Mucosa of rectum (tissue), 2 donors: Measurements from ENCODE around the gene RAP2B.
"Not testable (repeated sequence)": the region's sequence is repeated elsewhere in the genome, so short reads cannot be mapped to it uniquely, and the experiment has no call there.

Experiments
- H3K27ac ChIP-seq, 2 donors: one replicate each; pipeline ENCODE4 v1.7.0; 2013; ENCODE audit warnings: inconsistent platforms in 2 of 2, low read depth in 2 of 2, low read length in 2 of 2
- H3K27me3 ChIP-seq, 2 donors: one replicate each; pipeline ENCODE4 v1.7.0; 2013; ENCODE audit warnings: low read length in 2 of 2; ENCODE audit not compliant: control insufficient read depth in 2 of 2, insufficient read depth in 2 of 2
- H3K36me3 ChIP-seq, 2 donors: one replicate each; pipeline ENCODE4 v1.7.0; 2013; ENCODE audit warnings: low read length in 2 of 2; ENCODE audit not compliant: control insufficient read depth in 2 of 2, insufficient read depth in 2 of 2
- H3K4me1 ChIP-seq, 2 donors: one replicate each; pipeline ENCODE4 v1.7.0; 2013; ENCODE audit warnings: low read length in 2 of 2, mild to moderate bottlenecking in 1 of 2; ENCODE audit not compliant: control insufficient read depth in 2 of 2, insufficient read depth in 2 of 2
- H3K4me3 ChIP-seq, 2 donors: one replicate each; pipeline ENCODE4 v1.7.0; 2013; ENCODE audit warnings: low read length in 2 of 2
- H3K9ac ChIP-seq, 2 donors: one replicate each; pipeline ENCODE4 v1.7.0; 2013; ENCODE audit warnings: low read length in 2 of 2, low read depth in 1 of 2, mild to moderate bottlenecking in 1 of 2
- H3K9me3 ChIP-seq, 2 donors: one replicate each; pipeline ENCODE4 v1.7.0; 2013; ENCODE audit warnings: low read length in 2 of 2; ENCODE audit not compliant: control insufficient read depth in 2 of 2
- donor health status: healthy.
- donor health status: Normal muscosa, but diverticular disease.

Gene RAP2B

GRCh38 chr3:153161714-153162512 is at the start of gene RAP2B:
TSS of gene RAP2B (plus strand) at chr3:153162226. CDS start at chr3:153162694, 468 bp downstream.
- peak within 1 kb of the TSS; percentile 96 to 97 for H3K4me3 ChIP-seq
- H3K27me3 ChIP-seq, result no peaks in the 10 kb centered on the region
- peak within 1 kb of the TSS; percentile 91 to 95 for H3K9ac ChIP-seq
- H3K4me1 ChIP-seq, result peaks cover 10 to 25% of the 10 kb centered on the region in 2 donors
- peak within 1 kb of the TSS; percentile 93 to 94 for H3K27ac ChIP-seq
- no peaks in the 10 kb centered on the region for H3K36me3 ChIP-seq
- no peaks in the 10 kb centered on the region for H3K9me3 ChIP-seq

- Histone ChIP-seq H3K4me3 (no peak overlapping the region), H3K9ac (no peak overlapping the region), H3K27me3 (no peaks in the 10 kb centered on the region), H3K9me3 (no peaks in the 10 kb centered on the region), H3K4me1 (no peaks in the 10 kb centered on the region), H3K36me3 (no peaks in the 10 kb centered on the region), H3K27ac (no peak overlapping the region)
These were observed 48.5 kb upstream of the RAP2B start for GRCh38 chr3:153113541-153113940.

GRCh38 chr3:153114270-153114669 is 47.8 kb upstream of the RAP2B start:
- not testable (repeated sequence) for H3K4me3 ChIP-seq

GRCh38 chr3:153115326-153115725 is 46.7 kb upstream of the RAP2B start:
- Histone ChIP-seq H3K27me3 (no peaks in the 10 kb centered on the region), H3K9me3 (no peaks in the 10 kb centered on the region), H3K4me1 (no peaks in the 10 kb centered on the region), H3K36me3 (no peaks in the 10 kb centered on the region), H3K27ac (no peak overlapping the region), H3K9ac (no peak overlapping the region), H3K4me3 (no peak overlapping the region)

More at GRCh38 chr3:153114270-153114669, 47.8 kb upstream of the RAP2B start:
- H3K9me3 ChIP-seq, H3K36me3 ChIP-seq, H3K27me3 ChIP-seq, H3K9ac ChIP-seq, H3K27ac ChIP-seq, H3K4me1 ChIP-seq: not testable (repeated sequence)

- Histone ChIP-seq H3K27me3 (no peaks in the 10 kb centered on the region), H3K9ac (no peak overlapping the region), H3K27ac (no peak overlapping the region), H3K4me3 (no peak overlapping the region), H3K9me3 (no peaks in the 10 kb centered on the region), H3K4me1 (no peaks in the 10 kb centered on the region), H3K36me3 (no peaks in the 10 kb centered on the region)
These were observed 34.2 kb upstream of the RAP2B start for GRCh38 chr3:153127788-153128187.

GRCh38 chr3:153129426-153129825 is 32.6 kb upstream of the RAP2B start:
- no peak overlapping the region for H3K27ac ChIP-seq
- H3K4me1 ChIP-seq, result no peaks in the 10 kb centered on the region
- no peaks in the 10 kb centered on the region for H3K36me3 ChIP-seq
- no peak overlapping the region for H3K4me3 ChIP-seq
- H3K27me3 ChIP-seq, result no peaks in the 10 kb centered on the region
- no peak overlapping the region for H3K9ac ChIP-seq
- H3K9me3 ChIP-seq, result no peaks in the 10 kb centered on the region

- no peaks in the 10 kb centered on the region for H3K4me1 ChIP-seq
- no peak overlapping the region for H3K27ac ChIP-seq
- no peak overlapping the region for H3K4me3 ChIP-seq
- no peaks in the 10 kb centered on the region for H3K36me3 ChIP-seq
- no peaks in the 10 kb centered on the region for H3K9me3 ChIP-seq
- no peak overlapping the region for H3K9ac ChIP-seq
- H3K27me3 ChIP-seq, result no peaks in the 10 kb centered on the region
These were observed 32.2 kb upstream of the RAP2B start for GRCh38 chr3:153129866-153130265.

GRCh38 chr3:153130312-153130977 is 31.6 kb upstream of the RAP2B start:
- H3K27me3 ChIP-seq, result no peaks in the 10 kb centered on the region
- no peaks in the 10 kb centered on the region for H3K36me3 ChIP-seq
- no peak overlapping the region for H3K27ac ChIP-seq

GRCh38 chr3:153137626-153138025 is 24.4 kb upstream of the RAP2B start:
- no peaks in the 10 kb centered on the region for H3K9me3 ChIP-seq

More at GRCh38 chr3:153130312-153130977, 31.6 kb upstream of the RAP2B start:
- Histone ChIP-seq H3K4me1 (no peaks in the 10 kb centered on the region), H3K9me3 (no peaks in the 10 kb centered on the region), H3K4me3 (no peak overlapping the region), H3K9ac (no peak overlapping the region)

More at GRCh38 chr3:153137626-153138025, 24.4 kb upstream of the RAP2B start:
- no peak overlapping the region for H3K9ac ChIP-seq
- no peak overlapping the region for H3K4me3 ChIP-seq
- no peak overlapping the region for H3K27ac ChIP-seq
- peaks cover 0 to 9% of the 10 kb centered on the region in 2 donors for H3K4me1 ChIP-seq
- H3K27me3 ChIP-seq, result no peaks in the 10 kb centered on the region
- no peaks in the 10 kb centered on the region for H3K36me3 ChIP-seq
